ENCODE results near the gene KARS1.

Gene KARS1

GRCh38 chr16:75617121-75617520, 30.3 kb downstream of the KARS1 start:
- Histone ChIP-seq H3K36me3 (peaks cover 52% of the 10 kb centered on the region), H3K27ac (no peak overlapping the region), H3K27me3 (ENCODE audit: insufficient read depth, low read depth, severe bottlenecking) (no peaks in the 10 kb centered on the region), H3K9me3 (ENCODE audit: severe bottlenecking) (no peaks in the 10 kb centered on the region), H3K4me3 (ENCODE audit: low read depth, low read length) (no peak overlapping the region)
- no peak for DNase-seq
- TF ChIP-seq CTCF (IDR thresholded peaks at IDR 0.05; ENCODE audit: low read depth, low read length): no peak

DNA sequence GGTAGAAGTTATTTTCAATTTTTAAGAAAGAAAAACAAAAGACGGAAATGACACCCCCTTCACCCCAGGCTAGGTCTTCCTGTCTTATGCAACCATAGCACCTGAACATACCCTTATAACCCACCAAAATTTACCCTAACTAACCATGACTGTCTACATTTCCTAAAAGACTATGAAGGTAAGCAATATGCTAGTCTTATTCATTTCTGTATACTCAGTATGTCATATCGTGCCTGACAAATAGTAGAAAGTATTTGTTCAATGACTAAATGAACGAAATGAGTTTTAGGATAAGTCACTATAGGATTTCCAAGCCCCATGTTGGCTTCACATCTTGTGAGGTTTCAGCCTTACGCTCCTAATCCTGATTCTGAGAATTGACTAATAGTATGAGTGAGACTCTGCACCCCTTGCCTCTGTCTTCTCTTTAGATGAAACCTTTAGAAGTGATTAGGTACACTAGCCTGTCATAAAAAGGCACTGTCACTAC, 30.9 kb downstream of the KARS1 start:
- no peaks in the 10 kb centered on the region for H3K9me3 ChIP-seq (ENCODE audit: severe bottlenecking)
- H3K36me3 ChIP-seq: peaks cover 58% of the 10 kb centered on the region
- no peak overlapping the region for H3K4me3 ChIP-seq (ENCODE audit: low read depth, low read length)
- H3K27ac ChIP-seq: no peak overlapping the region
- no peaks in the 10 kb centered on the region for H3K27me3 ChIP-seq (ENCODE audit: insufficient read depth, low read depth, severe bottlenecking)
- no peak for DNase-seq
- no peak for TF ChIP-seq CTCF (IDR thresholded peaks at IDR 0.05; ENCODE audit: low read depth, low read length)

- TF ChIP-seq CTCF (IDR thresholded peaks at IDR 0.05; ENCODE audit: low read depth, low read length): no peak
Measured at GRCh38 chr16:75615619-75616018, 31.8 kb downstream of the KARS1 start.

DNA sequence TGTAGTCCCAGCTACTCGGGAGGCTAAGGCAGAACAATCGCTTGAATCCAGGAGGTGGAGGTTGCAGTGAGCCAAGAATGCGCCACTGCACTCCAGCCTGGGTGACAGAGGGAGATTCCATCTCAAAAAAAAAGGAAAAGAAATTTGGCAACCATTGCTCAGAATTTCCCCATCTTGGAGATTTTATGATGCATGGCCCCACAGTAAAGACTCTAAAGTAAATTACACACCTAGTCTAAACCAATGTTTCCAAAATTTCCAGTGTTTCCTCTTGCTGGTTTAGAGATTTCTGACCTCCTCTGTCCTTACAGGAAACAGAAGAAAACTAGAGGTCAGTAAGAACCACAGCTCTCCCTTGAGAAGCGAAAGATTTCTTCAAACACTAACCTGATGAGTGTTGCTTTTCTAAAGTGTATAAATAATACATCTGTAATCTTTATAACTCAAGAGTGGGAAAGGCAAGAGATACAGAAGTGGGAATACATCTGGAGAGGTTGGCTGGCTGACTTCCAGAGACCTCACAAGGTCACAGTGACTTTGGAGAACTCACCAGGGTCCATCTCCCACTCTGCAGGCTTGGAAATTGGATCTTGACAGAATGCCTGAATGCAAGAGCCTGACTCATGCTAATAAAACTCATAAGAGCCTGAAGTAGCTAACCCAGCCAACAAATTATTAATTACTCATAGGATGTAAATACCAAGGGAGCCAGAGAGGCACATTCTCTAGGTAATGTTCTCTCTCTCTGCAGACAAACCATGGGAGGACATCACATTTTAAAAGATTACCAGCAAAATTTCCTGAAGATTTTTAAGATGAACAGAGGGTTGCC, 33.2 kb downstream of the KARS1 start:
- Histone ChIP-seq H3K27me3 (ENCODE audit: insufficient read depth, low read depth, severe bottlenecking) (no peaks in the 10 kb centered on the region), H3K36me3 (peaks cover 70% of the 10 kb centered on the region), H3K9me3 (ENCODE audit: severe bottlenecking) (no peaks in the 10 kb centered on the region), H3K4me3 (ENCODE audit: low read depth, low read length) (no peak overlapping the region), H3K27ac (no peak overlapping the region)
- no peak for TF ChIP-seq CTCF (IDR thresholded peaks at IDR 0.05; ENCODE audit: low read depth, low read length)
- DNase-seq: no peak

More at GRCh38 chr16:75615619-75616018, 31.8 kb downstream of the KARS1 start:
- no peak overlapping the region for H3K27ac ChIP-seq
- DNase-seq: no peak
- no peak overlapping the region for H3K4me3 ChIP-seq (ENCODE audit: low read depth, low read length)
- no peaks in the 10 kb centered on the region for H3K9me3 ChIP-seq (ENCODE audit: severe bottlenecking)
- H3K36me3 ChIP-seq: peaks cover 67% of the 10 kb centered on the region
- no peaks in the 10 kb centered on the region for H3K27me3 ChIP-seq (ENCODE audit: insufficient read depth, low read depth, severe bottlenecking)

DNA sequence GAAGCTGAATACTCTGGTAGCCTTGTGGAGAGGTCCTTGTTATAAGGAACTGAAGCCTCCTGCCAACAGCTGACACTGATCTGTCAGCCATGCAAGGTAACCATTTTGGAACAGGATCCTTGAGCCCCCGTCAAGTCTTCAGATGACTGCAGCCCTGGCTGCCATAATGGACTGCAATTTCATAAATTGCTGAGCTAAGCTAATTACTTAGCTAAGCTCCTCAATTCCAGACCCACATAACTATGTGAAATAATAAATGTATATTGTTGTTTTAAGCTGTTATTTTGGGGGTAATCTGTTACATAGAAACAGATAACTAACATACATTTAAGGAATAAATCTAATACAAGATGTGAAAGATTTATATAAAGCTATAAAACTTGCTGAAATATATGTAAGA, 41.0 kb downstream of the KARS1 start:
- Histone ChIP-seq H3K27ac (no peak overlapping the region), H3K27me3 (ENCODE audit: insufficient read depth, low read depth, severe bottlenecking) (no peaks in the 10 kb centered on the region), H3K4me3 (ENCODE audit: low read depth, low read length) (no peak overlapping the region), H3K36me3 (peaks cover 79% of the 10 kb centered on the region), H3K9me3 (ENCODE audit: severe bottlenecking) (no peaks in the 10 kb centered on the region)
- DNase-seq: no peak
- no peak for TF ChIP-seq CTCF (IDR thresholded peaks at IDR 0.05; ENCODE audit: low read depth, low read length)

Data from WERI-Rb-1 (cell line).